Inflammatory macrophage treated with lipopolysaccharide for 1 hour (primary cell): ENCODE measurements around the gene FMOD.

Source experiments
- DNase-seq, 2 donors: peaks; one replicate each; pipeline ENCODE4 v3.0.0-alpha.2; 2020 to 2022

FMOD gene

DNA sequence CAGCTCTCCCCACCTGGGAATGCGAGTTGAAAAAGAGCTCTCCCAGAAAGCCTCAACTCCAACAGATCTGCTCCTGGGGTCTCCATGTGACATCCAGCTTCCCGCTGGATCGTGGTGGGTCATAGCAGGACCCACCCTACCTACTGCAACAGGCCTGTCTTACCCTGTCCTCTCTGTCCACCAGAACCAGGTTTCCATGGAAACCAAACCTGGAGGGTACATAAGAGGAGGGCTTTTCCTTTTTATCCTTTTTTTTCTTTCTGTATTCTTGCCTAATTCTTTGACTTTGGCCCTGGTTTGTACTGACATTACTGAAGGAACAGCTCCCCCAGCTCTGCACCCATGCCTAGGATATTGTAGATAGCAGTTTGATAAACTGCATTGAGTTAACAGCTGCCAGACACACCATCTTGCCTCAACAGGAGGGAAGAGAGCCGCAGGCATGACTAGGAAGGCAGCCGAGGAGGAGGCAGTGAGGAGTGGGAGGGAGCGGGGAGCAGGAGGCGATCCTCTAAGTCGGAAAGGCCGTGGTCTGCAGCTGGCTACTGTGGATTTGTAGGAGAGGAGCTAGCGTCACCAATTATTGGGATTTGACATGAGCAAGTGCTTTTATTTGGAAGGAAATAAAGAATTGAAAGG lies 9.7 kb upstream of the FMOD start:
- DNase-seq = no peak

DNA sequence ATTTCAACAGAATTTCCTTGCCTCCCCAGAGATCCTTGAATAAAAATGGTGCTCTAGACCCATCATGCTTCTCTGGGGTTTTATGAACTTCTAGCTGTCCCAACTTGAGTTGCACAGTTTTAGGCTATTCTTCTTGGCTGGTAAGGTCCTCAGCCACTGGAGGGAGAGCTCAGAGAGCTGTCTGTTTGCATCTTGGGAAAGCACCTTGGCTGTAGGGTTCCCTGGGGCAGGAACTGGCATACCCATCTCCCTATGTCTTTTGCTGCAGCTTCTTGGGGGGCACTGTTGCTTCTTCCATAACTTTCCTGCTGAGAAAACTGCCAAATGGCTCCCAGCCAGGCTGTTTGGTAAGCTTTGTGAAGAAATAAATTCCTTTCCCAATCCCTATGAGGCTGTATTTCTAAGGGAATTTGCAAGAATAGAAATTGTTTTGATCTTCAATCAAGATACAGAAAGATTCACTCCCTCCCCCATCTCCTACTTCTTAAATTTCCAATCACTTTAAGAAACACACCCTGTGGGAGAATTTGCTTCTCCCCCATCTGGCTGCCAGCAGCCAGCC lies 8.2 kb upstream of the FMOD start:
- DNase-seq = no peak

DNA sequence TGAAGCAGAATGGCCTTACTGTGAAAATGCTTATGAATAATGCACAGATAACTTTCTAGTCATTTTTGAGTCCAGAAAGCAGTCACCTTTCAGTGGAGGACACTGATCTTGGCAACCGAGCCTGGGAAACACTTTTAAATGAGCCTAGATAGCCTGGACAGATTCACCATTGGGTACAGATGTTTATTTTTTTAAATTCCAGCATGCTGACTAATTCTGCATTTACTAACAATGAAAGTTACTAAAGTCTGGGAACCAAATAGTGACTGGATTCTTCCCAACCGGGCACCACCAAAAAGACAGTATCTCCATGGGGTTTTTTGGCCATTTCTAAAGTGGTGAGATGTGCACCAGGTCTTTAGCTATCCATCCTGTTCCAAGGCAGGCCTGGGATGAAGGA lies 3.3 kb upstream of the FMOD start:
- DNase-seq = no peak

DNA sequence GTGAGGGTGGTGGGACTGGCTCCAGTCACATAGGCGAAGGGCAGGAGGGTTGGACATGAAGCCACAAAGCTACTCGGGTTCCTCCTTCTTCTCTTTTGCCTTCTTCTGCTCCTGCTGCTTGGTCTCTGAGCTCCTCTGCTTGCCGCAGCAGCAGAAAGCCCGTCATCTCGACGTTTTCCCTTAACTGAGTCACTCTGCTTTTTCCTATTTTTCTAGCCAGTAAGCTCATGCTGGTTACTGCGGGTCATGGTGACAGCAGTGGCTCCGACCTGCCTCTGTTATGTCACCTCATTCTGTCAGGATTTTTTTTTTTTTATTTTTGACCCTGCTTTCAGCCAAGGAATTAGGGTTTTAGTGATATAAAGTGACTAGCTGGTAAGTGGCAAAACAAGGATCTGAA lies 2.6 kb upstream of the FMOD start:
- no peak for DNase-seq

DNA sequence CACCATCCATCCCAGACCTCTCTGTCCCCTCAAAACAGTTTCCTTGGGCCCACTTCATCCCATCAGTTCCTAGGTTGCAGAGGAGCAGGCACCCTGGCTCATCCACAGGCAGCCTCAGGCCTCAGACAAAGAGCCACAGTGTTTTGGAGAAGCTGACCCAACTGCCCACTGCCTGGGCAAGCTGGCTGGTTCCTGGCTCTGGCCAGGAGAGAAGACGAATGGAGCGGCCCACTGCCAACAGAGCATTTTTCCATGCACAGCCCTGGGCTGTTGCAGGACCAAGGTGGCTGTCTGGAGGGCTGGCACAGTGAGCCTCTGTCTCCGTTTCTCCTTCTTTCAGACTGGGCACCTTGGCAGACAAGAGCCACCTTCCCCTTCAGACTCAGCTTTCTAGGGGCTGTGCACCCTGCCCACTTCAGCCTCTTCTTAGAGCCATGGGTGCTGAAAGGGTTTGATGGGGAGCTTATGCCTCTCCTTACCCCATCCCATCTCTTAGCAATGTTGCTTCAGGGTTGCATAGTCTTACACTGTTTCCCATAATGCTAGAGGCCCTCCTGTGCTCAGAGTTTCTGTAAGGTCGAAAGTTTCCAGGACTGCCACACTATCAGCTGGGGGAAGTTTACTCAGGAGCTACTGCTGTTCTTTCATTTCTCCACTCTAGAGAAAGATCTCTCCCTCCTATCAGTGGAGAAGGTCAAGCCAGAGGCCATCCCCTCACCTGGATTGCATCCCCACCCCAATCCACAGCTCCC lies 973 bp downstream of the FMOD start:
- DNase-seq = no peak

DNA sequence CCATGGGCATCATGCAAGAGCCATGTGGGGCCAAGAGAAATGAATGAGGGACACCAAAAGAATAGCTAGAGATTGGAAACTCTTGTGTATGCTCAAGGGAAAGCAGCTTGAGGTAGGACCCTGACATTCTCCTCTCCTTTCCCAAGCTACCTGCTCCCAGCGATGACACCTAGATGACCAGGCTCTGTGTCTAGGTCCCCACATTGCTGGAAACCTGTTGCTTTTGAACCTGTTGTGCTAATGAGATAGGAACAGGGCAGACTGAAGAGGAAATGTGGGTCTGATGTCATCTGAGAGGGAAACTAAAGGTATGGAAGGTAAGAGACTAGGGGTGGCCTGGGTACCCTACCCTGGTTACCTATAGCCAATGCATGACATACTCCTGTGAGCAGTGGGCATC lies 1.8 kb downstream of the FMOD start:
- no peak for DNase-seq

DNA sequence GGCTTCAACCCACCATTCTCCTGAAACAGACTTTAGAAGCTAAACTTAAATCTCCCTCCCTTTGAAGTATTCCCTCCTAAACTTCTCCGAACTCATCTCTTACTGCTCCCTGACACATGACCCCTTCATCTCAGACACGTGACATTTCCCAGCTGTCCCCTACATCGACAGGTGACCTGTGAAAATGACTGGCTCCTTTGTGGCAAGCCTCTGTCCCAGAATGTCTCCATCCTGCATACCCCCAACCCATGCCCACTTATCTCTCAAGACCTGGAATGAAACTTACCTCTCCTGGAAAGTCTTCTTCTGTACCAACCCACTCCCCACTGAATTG lies 4.2 kb downstream of the FMOD start:
- DNase-seq = no peak

DNA sequence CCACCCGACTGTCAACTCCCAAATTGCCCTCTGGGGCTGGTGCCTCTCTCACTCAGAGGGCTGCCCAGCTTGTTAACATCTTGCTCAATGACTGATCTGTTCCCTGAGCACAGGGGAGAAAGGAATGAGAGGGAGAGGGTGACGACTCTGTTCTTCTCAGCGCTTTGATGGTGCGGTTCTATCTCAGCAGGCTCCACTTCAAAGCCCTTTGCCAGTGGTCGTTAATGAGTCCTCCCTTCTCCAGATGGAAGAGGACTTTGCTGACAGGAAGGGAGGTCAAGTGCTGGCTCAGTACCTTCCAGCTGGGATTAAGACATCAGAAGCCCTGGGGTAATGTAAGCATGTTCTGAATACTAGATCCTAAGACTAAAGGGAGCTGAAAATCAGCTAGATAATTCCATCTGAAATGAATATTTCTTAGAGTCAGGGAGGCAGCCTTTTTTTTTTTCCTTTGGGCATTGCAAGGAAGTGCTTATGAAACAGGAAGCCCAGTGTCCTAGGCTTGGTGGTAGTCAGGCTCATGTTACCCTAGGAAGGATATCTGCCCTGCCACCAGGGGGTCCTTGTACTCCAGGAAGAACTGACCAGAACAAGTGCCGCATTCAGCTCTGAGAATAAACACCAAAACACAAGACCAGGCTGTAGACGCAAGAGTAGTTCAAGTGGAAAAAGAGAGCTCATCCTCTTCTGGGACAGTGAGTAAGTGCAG lies 4.7 kb downstream of the FMOD start:
- no peak for DNase-seq

DNA sequence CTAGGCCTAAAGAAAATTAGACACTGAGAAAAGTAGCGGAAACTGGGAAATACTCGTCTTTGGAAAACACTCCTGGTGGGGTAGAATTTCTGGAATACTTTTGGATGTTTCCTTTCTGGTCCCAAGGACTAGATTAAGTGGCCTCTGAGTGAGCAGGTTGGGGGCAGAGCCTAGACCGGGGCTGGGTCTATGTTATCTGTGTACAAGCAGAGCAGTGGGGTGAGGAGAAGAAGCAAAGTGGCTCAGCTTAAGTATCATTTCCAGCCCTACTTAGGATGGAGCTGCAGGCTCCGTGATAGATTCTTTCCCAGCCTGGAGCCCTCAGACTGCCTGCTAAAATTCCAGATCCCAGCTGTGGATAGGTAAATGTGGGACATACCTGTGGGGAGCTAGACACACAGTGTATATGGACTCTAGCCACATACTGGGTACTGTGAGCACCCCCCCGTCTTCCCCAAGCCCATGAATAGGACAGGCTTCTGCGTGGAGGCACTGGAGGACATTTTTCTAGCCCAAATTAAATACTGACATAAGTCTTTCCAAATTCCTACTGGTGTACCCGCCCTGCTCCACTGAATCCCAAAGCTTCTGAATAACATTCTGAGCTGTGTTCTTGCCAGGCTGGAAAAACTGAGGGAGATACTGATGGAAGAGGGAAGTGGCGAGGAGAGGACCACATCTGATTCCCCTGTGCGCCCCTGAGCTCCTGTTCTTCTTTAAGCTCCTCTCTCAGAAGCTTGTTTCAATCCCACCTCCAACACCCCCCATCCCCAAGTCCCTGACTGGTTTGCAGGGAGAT lies 6.8 kb downstream of the FMOD start:
- no peak for DNase-seq

DNA sequence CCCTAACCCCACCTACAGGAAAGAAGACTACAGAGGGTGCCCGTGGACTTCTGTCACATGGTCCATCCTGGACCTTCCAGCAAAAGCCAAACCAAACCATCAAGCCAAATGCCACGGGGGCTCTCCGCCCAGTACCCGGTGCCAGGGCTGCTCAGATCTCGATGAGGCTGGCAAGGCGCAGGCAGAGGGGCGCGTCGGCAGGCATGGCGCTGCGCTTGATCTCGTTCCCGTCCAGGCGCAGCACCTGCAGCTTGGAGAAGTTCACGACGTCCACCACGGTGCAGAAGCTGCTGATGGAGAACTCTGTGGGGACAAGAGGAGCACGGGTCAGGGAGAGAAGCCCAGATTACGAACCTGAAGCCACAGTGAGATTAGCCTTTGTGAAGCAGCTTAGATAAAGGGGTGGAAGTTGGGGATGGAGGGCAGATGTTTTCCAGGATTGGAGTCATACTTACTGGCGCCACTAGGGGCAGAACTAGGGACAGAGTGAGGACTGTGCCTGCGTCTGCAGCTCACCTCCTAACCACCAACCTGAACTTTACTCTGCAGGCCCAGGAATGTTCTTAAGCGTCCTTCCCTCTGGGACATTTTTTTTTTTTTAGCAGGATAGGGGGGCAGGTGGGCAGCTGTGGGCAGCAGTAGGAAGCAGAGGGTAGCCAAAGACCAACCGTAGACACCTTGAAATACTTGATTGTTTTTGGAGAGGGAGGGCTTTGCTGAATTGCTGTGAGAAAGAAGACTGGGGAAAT lies 8.6 kb downstream of the FMOD start:
- peak in 1 of 2 donors; percentile 63 for DNase-seq

DNA sequence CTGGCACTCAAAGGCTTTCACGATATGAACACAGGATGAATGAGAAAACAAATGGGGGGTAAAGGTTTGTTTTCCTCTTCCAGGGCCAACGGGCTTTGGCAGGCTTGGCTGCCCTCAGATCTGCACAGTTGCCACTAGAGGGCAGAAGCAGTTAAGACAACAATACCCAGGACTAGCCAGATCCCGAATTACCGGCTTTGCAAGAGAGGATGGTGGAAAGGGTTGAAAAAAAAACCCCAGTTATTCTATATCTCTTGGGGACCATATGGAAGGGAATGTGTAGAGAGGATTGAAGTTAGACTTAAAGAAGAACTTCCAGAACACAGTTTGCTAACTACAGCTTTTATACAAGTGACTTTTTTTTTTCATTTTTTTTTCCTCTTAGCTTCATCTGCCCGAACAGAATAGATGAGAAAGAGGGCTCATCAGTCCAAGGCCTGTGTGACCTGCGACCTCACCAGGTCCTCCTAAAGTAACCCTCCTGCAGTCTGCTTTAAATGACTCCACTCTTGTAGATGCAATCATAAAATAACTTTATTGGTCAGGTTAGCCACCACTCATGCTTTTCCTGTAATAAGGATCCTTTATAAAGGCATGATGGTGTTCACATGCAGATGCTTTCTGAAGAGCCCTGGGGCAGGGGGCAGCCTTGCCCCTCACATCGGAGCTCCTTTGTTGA lies 10.7 kb downstream of the FMOD start:
- peak; percentile 70 to 85 for DNase-seq

DNA sequence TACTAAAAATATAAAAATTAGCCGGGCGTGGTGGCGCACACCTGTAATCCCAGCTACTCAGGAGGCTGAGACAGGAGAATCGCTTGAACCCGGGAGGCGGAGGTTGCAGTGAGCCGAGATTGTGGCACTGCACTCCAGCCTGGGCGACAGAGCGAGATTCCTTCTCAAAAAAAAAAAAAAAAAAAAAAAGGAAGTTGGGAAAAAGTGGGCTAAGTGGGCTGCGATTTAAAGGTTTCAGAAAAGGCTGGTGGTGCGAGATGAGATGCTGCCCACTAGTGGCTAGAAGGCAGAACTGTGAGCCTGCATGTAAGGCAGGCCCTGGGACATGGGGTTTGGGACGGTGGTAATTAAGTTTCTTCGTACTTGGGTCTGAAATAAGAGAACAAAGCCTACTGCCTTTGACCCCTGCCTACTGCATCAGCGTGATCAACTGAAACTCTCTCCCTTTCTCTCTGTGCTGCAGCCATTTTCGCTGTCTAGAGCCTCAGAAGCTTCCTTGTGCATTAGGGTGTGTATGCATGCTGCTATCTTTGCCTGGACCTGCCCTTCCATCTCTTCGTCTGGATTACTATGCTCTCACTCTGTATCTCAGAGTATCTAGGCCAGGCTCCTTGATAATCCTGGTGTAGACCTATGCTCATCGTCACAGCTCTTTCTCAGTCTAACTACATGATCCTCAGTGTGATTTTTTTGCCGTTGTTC lies 12.4 kb downstream of the FMOD start:
- peak; percentile 69 to 75 for DNase-seq

DNA sequence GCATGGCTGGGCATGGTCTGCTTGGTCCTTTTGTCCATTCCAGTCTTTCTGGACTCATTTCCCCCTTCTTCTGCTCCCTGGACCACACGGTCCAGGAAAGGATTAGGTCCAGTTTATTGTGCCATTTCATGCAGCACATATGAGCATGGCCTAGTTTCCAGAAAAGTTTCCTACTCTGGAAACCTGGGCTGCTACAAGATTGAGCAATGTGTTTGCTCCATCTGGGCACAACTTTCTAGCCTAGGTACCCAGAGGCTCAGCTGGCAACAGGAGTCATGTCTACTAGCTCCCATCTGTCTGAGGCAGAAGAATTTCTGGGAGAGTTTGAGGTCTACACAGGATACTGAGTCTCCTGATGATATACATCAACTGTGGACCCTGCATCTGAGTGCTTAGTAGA lies 14.8 kb downstream of the FMOD start:
- DNase-seq = no peak

DNA sequence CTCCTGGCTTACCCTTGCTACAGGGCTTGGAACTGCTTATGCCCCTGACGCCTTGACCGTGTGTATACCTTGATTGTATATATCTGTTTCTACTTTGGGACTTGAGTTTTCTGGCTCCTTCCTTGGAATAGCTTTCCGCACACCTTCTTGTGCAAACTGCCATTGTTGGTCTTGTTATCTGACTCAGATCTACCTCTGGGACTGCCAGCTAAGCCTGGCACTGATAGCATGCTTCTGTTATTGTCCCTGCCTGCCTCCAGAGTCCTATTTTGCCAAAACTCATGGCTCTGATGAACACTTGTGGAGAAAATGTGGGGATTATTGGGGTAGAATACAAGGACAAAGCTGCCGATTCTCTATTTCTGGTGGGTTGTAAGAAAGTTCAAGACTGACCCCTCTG lies 15.4 kb downstream of the FMOD start:
- no peak for DNase-seq

DNA sequence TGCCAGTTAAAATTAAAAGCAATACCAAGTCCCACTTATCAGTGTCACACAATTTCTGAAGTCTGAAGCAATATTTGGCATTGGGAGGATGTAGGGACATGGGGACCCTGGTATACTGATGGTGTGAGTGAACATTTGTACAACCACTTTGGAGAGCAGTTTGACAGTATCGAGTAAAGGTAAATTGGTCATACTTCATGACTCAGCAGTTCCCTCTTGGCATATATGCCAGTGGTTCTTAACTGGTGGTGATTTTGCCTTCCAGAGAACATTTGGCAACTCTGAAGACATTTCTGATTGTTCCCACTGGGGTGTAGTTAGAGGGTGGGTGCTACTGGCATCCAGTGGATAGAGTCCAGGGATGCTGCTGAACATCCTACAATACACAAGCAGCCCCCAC lies 19.7 kb downstream of the FMOD start:
- DNase-seq = no peak

DNA sequence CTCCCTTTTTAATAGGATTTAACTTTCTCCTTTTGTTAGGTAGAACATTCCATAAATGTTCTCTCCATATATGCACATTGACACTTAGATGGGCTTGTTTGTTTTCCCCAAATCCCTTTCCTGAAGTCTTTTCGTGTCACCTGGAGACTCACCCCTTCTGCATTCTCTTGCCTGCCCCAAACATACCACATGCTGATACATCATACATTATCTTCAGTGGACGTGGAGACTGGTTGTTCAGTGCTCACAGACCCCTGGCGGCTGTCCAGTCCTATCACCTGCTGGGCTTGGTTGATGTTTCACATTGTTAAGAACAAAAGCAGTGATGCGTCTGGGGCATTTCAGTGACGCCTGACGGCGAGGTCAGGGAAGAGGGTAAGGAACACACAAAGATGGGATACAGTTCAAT lies 22.2 kb downstream of the FMOD start:
- no peak for DNase-seq

DNA sequence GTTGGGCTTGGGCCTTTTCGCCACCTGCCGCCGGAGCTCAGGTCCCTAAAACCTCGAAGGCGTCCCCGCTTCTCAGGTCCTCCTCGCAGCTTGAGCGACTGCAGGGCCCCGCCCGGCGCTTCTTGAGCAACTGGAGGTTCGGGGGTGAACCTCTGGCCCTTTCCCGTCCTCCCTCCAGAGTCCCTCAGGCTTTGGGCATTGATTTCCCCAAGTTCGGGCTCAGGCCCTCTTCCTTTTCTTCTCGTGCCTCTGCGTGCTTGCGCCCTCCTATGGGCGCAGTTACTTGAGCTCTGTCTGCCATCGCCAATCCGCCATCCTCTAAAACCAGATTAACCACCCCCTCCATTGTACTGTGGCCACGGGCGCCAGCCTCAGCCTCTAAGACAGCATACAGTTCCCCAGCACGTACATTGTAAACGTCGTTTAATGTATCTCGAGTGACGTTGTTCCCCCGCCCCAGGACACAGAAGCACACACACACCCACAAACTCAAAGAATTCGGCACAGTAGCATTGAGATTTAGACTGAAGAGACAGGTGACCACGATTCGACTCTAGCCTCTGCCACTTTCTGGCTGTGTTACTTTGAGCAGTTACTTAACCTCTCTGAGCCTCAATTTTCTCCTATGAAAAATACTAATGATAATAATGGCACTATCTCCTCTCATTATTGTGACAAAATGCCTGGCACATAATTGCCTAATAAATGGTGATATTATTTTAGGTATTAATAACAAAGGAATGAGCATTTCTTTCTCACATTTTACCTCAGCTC lies 23.1 kb downstream of the FMOD start:
- peak; percentile 55 to 56 for DNase-seq

DNA sequence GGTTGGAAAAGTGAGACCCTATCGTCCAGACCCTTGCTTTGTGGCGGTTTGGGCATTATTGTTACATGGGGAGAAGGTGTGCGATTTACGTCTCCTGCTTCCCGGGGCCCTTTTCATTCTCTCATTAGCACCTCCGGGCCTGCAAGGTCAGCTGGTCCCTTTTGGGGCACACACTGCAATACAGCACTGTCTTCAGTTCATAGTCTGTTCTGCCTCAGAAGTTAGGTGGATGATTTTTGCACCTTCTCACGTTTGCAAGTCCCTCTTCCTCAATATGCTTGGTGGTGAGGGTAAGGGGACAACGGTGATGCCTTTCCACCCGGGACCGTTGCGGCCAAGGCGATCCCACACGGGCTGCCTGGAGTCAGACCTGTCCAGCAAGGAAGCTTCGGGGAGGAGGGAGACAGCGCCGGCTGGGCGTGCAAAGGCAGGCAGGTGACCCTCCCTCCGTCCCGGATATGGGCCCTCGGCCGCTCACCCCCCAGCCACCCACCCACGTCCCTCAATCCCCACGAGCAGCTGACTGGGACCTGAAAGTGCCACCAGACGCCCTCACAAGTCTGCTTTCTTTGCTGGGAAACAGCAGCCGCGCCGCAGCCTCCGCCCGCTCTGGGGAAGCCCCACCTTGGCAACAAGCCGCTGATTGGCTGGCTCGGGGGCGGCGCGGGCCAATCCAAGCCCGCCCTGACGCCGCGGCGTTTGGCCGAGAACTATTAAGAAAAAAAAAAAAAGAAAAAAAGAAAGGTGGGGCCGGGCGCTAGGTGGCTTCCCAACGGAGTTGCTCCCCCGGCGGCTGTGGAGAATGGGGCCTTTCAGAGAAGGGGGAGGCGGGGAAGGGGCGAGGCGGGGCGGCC lies 23.9 kb downstream of the FMOD start:
- peak; percentile 90 to 91 for DNase-seq

DNA sequence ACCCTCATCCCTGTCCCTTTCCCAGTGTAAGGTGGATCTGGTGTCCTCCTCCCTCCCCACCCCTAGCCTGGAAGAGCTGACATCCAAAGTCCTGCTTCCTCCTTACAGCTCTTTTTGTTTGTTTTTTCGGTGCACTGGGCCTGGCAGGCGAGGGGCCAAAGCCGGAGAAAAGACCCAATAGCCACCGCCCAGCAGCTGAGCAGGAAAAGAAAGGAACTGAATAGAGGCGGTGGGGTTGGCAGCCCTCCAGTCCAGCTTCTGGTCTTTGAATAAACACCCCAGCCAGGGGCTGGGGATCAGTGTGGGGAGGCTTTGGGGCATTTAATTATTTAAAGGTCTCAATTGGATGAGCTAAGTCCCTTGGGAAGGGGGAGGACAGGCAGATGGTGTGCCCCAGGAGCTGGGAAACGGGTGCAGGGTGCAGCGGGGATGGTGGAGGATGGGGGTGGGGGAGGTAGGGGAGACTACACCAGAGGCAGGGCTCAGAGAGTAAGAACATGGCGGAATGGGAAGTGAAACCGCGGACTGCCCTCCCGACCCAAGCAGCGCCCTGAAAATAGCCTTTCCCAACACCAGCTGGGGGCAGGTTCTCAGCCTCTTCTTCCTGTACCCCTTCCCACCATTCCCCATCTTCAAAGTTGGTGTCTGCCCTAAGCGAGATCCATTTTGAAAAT lies 25.4 kb downstream of the FMOD start:
- DNase-seq = peak; percentile 68 to 75
